ENCODE results near the gene TTC29. TPM values are rescaled to one million over a fixed set of nuclear protein-coding genes. Genes with fewer than 3 reads are reported as not detected.
"Not testable (repeated sequence)": the region's sequence is repeated elsewhere in the genome, so short reads cannot be mapped to it uniquely, and the experiment has no call there.

Gene TTC29
- total RNA-seq, 1 donor from 2014 or later, result 0.16 TPM

DNA sequence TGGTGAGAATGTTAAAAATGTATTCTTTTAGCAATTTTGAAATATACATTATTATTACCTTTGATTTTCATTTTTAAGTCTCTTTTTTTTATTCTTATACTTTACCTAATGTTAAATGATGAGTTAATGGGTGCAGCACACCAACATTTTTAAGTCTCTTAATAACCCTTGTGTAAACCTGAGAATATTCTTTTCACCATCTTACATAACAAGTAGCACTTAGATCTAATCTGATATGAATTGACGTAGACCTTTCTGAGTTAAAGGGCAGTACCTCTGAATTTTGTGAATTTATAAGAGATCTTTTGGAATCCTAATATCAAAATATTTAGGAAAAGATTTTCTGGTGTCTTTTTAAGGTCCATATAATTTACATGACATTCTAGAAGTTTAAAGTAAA is 110.6 kb downstream of the TTC29 start:
- Mint-ChIP-seq H3K36me3 (ENCODE audit: unreplicated experiment) (no peaks in the 10 kb centered on the region), H3K27me3 (ENCODE audit: unreplicated experiment) (peaks cover 29% of the 10 kb centered on the region)
- no peak for DNase-seq (ENCODE audit: extremely low spot score, unreplicated experiment)

DNA sequence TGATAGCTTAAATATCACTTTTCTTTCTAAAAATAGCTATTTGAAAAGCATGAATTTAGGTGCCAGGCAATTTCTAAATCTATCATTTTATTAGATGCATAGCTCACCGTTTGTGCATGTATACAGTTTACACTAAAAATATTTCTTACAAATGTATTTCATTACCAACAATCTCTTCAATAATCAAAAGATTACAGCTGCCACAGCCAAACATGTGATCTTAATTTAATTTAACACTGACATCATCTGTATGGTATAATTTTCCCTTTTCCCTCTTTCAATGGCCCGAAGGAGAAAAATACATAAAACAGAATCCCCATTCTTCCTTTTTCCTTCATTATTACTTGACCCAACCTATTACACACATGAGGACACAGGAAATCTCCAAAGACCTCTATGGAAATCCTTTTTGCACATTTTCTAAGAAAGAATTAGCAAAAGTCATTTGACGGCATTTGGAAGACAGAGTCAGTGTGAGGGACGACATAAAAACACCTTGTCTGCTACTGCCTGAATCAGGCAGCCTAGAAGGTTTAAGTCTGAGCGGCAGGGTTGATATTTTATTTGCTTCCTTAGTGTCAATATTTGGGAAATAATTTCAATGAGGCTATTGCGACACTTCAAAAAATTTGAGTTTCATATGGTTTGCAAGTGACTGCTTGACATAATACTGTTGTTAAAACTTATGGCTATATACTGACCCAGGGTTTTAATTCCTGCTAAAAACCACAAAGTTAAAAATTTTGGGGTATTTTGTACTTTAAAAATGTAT is 111.2 kb downstream of the TTC29 start:
- TF ChIP-seq, protein P1, sequence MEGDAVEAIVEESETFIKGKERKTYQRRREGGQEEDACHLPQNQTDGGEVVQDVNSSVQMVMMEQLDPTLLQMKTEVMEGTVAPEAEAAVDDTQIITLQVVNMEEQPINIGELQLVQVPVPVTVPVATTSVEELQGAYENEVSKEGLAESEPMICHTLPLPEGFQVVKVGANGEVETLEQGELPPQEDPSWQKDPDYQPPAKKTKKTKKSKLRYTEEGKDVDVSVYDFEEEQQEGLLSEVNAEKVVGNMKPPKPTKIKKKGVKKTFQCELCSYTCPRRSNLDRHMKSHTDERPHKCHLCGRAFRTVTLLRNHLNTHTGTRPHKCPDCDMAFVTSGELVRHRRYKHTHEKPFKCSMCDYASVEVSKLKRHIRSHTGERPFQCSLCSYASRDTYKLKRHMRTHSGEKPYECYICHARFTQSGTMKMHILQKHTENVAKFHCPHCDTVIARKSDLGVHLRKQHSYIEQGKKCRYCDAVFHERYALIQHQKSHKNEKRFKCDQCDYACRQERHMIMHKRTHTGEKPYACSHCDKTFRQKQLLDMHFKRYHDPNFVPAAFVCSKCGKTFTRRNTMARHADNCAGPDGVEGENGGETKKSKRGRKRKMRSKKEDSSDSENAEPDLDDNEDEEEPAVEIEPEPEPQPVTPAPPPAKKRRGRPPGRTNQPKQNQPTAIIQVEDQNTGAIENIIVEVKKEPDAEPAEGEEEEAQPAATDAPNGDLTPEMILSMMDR (IDR thresholded peaks at IDR 0.05), result no peak
- H3K9me3 Mint-ChIP-seq (ENCODE audit: unreplicated experiment), result no peaks in the 10 kb centered on the region
- H3K4me3 Mint-ChIP-seq (ENCODE audit: unreplicated experiment), result no peak overlapping the region
- peaks cover 24% of the 10 kb centered on the region for H3K27me3 Mint-ChIP-seq (ENCODE audit: unreplicated experiment)
- no peak for DNase-seq (ENCODE audit: extremely low spot score, unreplicated experiment)
- H3K36me3 Mint-ChIP-seq (ENCODE audit: unreplicated experiment), result no peaks in the 10 kb centered on the region
- no peaks in the 10 kb centered on the region for H3K4me1 Mint-ChIP-seq (ENCODE audit: unreplicated experiment)
- H3K27ac Mint-ChIP-seq (ENCODE audit: unreplicated experiment), result no peak overlapping the region

More for the DNA sequence above, 110.6 kb downstream of the TTC29 start:
- no peak overlapping the region for H3K27ac Mint-ChIP-seq (ENCODE audit: unreplicated experiment)
- H3K4me3 Mint-ChIP-seq (ENCODE audit: unreplicated experiment), result no peak overlapping the region
- no peaks in the 10 kb centered on the region for H3K4me1 Mint-ChIP-seq (ENCODE audit: unreplicated experiment)
- TF ChIP-seq, protein P1 (IDR thresholded peaks at IDR 0.05), result no peak
- no peaks in the 10 kb centered on the region for H3K9me3 Mint-ChIP-seq (ENCODE audit: unreplicated experiment)

DNA sequence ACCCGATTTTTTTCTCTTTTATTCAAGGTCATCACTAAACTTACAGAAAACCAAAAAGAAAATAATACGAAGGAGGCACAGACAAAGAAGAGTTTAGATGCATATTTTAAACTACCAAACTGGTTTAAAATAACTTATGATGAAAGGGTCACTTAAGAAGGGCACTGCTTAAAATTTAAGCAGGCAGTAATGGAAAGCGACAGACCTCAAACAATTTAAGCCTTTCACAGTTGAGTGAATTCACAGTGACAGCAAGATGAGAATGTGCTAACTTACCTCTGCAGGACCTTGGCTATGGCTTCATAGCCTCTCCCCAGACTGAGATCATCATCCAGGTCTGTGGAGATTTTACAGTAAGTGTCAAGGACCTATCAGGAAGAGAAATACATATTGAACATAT is 112.1 kb downstream of the TTC29 start:
- DNase-seq (ENCODE audit: extremely low spot score, unreplicated experiment), result no peak
- Mint-ChIP-seq H3K4me1 (ENCODE audit: unreplicated experiment) (no peaks in the 10 kb centered on the region), H3K4me3 (ENCODE audit: unreplicated experiment) (no peak overlapping the region), H3K36me3 (ENCODE audit: unreplicated experiment) (no peaks in the 10 kb centered on the region), H3K27me3 (ENCODE audit: unreplicated experiment) (peaks cover 26% of the 10 kb centered on the region), H3K9me3 (ENCODE audit: unreplicated experiment) (no peaks in the 10 kb centered on the region), H3K27ac (ENCODE audit: unreplicated experiment) (no peak overlapping the region)
- TF ChIP-seq, protein P1 (IDR thresholded peaks at IDR 0.05), result no peak

DNA sequence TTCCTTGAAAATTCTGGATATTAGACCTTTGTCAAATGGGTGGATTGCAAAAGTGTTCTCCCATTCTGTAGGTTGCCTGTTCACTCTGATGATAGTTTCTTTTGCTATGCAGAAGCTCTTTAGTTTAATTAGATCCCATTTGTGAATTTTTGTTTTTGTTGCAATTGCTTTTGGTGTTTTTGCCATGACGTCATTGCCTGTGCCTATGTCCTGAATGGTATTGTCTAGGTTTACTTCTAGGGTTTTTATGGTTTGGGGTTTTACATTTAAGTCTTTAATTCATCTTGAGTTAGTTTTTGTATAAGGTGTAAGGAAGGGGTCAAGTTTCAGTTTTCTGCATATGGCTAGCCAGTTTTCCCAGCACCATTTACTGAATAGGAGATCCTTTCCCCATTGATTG is 122.7 kb downstream of the TTC29 start:
- H3K36me3 Mint-ChIP-seq (ENCODE audit: unreplicated experiment); H3K4me1 Mint-ChIP-seq (ENCODE audit: unreplicated experiment); H3K27me3 Mint-ChIP-seq (ENCODE audit: unreplicated experiment); DNase-seq (ENCODE audit: extremely low spot score, unreplicated experiment); H3K4me3 Mint-ChIP-seq (ENCODE audit: unreplicated experiment); H3K9me3 Mint-ChIP-seq (ENCODE audit: unreplicated experiment); H3K27ac Mint-ChIP-seq (ENCODE audit: unreplicated experiment): not testable (repeated sequence)

DNA sequence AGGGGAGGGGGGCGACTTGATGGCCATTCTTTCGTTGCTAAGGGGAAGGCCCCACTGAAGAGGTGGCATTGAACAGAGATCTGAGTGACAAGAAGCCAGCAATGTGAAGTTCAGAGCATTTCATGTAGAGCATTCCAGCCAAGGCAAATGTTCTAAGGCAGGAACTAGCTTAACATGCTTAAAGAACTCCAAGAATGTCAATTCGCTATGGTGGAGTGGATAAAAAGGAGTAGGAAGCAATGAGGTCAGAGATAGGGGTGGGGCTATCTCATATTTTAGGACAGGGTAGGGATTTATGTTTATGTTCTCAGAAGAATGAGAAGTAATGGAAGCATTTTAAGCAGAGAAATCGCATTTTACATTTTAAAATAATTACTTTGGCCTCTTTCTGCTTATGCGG is 130.9 kb downstream of the TTC29 start:
- DNase-seq (ENCODE audit: extremely low spot score, unreplicated experiment), result no peak
- TF ChIP-seq, protein P1 (IDR thresholded peaks at IDR 0.05), result no peak
- Mint-ChIP-seq H3K4me1 (ENCODE audit: unreplicated experiment) (no peaks in the 10 kb centered on the region), H3K36me3 (ENCODE audit: unreplicated experiment) (no peaks in the 10 kb centered on the region), H3K9me3 (ENCODE audit: unreplicated experiment) (no peaks in the 10 kb centered on the region), H3K4me3 (ENCODE audit: unreplicated experiment) (no peak overlapping the region), H3K27ac (ENCODE audit: unreplicated experiment) (no peak overlapping the region), H3K27me3 (ENCODE audit: unreplicated experiment) (peaks cover 14% of the 10 kb centered on the region)
